Measurements from ENCODE around the gene PGM3. TPM values are rescaled to one million over a fixed set of nuclear protein-coding genes. Genes with fewer than 3 reads are reported as not detected.
A peak's percentile ranks its signal among the peaks of the same experiment; 100 is the strongest.

Gene PGM3
- total and polyA plus RNA-seq, 2 experiments from 2014 or later: 74.4 to 131 TPM

DNA sequence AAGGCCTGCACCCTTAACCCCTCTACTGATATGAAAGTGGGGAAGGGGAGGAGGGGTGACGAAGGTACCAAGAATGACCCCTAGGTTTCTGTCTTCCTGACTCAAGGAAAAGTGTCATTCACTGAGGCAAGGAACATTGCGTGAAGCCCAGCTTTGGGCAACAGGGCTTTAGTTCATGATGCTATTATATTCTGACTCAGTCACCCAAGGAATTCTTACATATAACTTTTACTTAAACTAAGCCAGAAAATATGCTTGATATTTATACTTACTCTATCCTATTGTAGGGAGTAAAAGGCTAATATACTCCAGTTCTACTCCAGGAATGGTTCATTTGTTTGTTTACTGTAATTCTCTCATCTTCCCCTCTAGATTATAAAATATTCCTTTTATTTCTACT, 65.1 kb downstream of the PGM3 start:
- TF ChIP-seq EZH2phosphoT487 (IDR thresholded peaks at IDR 0.05; ENCODE audit: insufficient read depth, low read depth) (no peak), EZH2 (IDR thresholded peaks at IDR 0.05; ENCODE audit: insufficient read depth, poor library complexity, severe bottlenecking) (no peak)
- Histone ChIP-seq H3K4me2 (ENCODE audit: unreplicated experiment) (no peak overlapping the region), H3F3A (ENCODE audit: insufficient read depth) (no peaks in the 10 kb centered on the region), H3K9me3 (ENCODE audit: low read depth) (no peaks in the 10 kb centered on the region), H3K27me3 (replicated peaks; ENCODE audit: insufficient read depth) (no peaks in the 10 kb centered on the region), H3K9me2 (ENCODE audit: insufficient read depth) (no peaks in the 10 kb centered on the region), H3K27ac (no peak overlapping the region), H3K9ac (no peak overlapping the region), H3K79me2 (ENCODE audit: insufficient read depth) (no peaks in the 10 kb centered on the region), H3K4me3 (no peak overlapping the region), H4K20me1 (ENCODE audit: insufficient read depth) (no peaks in the 10 kb centered on the region), H2AFZ (no peak overlapping the region), H3K4me1 (ENCODE audit: insufficient read depth) (peaks cover 11% of the 10 kb centered on the region; the same call in 1 of the 2 replicates), H3K36me3 (ENCODE audit: low read depth) (peaks cover 35% of the 10 kb centered on the region)
- DNase-seq: peak; percentile 45
- WGBS, 2 experiments (ENCODE audit: low coverage in 1 of 2, low lambda C conversion rate in 2 of 2, missing lambda C conversion rate in 2 of 2): 95 to 98% methylated on average over 2 of the region's 2 CpGs
- in situ Hi-C loops (cut with MboI): no loop called here

DNA sequence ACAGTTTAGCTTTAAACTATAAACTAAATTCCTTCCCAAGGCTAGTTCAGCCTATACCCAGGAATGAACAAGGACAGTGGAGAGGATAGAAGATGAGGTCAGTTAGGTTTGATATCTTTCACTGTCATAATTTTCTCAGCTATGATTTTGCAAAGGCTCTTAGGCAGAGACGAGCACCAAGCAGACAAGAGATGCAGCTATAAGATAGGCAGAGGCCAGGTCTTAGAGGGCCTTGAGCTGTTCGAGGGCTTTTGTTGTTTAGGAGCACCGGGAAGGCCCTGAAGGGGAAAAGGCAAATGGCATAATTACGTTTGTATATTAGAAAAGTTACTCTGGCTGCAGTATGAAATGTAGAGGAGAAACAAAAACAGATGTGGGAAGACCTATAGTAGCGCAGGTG, 65.8 kb downstream of the PGM3 start:
- TF ChIP-seq EZH2 (IDR thresholded peaks at IDR 0.05; ENCODE audit: insufficient read depth, poor library complexity, severe bottlenecking): no peak
- TF ChIP-seq EZH2phosphoT487 (IDR thresholded peaks at IDR 0.05; ENCODE audit: insufficient read depth, low read depth): no peak
- WGBS, 2 experiments (ENCODE audit: low coverage in 1 of 2, low lambda C conversion rate in 2 of 2, missing lambda C conversion rate in 2 of 2): 95% methylated on average over 5 of the region's 5 CpGs
- no peak overlapping the region for H3K4me2 ChIP-seq (ENCODE audit: unreplicated experiment)
- no peaks in the 10 kb centered on the region for H3K9me2 ChIP-seq (ENCODE audit: insufficient read depth)
- peaks cover 33% of the 10 kb centered on the region for H3K36me3 ChIP-seq (ENCODE audit: low read depth)
- H2AFZ ChIP-seq: no peak overlapping the region
- H3K4me1 ChIP-seq (ENCODE audit: insufficient read depth): peaks cover 11% of the 10 kb centered on the region; the same call in 1 of the 2 replicates
- DNase-seq: no peak
- no peak overlapping the region for H3K4me3 ChIP-seq
- in situ Hi-C loops (cut with MboI): no loop called here
- H3K9me3 ChIP-seq (ENCODE audit: low read depth): no peaks in the 10 kb centered on the region
- H4K20me1 ChIP-seq (ENCODE audit: insufficient read depth): no peaks in the 10 kb centered on the region
- H3F3A ChIP-seq (ENCODE audit: insufficient read depth): no peaks in the 10 kb centered on the region
- no peak overlapping the region for H3K27ac ChIP-seq
- H3K9ac ChIP-seq: no peak overlapping the region
- H3K27me3 ChIP-seq (replicated peaks; ENCODE audit: insufficient read depth): no peaks in the 10 kb centered on the region
- H3K79me2 ChIP-seq (ENCODE audit: insufficient read depth): no peaks in the 10 kb centered on the region

DNA sequence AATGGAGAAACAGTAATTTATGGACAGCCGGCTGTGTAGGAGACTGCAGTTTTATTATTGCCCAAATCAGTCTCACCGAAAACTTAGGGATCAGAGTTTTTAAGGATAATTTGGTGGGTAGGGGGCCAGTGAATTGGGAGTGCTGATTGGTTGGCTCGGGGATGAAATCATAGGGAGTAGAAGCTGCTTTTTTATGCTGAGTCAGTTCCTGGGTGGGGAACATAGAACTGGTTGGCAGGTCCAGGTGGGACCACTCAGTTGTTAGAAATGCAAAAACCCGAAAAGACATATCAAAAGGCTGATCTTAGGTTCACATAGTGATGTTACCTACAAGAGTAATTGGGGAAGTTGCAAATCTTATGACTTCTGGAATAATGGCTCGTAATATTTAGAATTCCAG, 66.3 kb downstream of the PGM3 start:
- H3K4me2 ChIP-seq (ENCODE audit: unreplicated experiment): no peak overlapping the region
- DNase-seq: no peak
- no peak overlapping the region for H2AFZ ChIP-seq
- no peaks in the 10 kb centered on the region for H3F3A ChIP-seq (ENCODE audit: insufficient read depth)
- no peak overlapping the region for H3K27ac ChIP-seq
- no peak overlapping the region for H3K9ac ChIP-seq
- no peaks in the 10 kb centered on the region for H3K9me2 ChIP-seq (ENCODE audit: insufficient read depth)
- in situ Hi-C loops (cut with MboI): no loop called here
- WGBS, 2 experiments (ENCODE audit: low coverage in 1 of 2, low lambda C conversion rate in 2 of 2, missing lambda C conversion rate in 2 of 2): 96% methylated on average over 5 of the region's 5 CpGs
- H3K4me3 ChIP-seq: no peak overlapping the region
- H3K79me2 ChIP-seq (ENCODE audit: insufficient read depth): no peaks in the 10 kb centered on the region
- no peaks in the 10 kb centered on the region for H4K20me1 ChIP-seq (ENCODE audit: insufficient read depth)
- TF ChIP-seq EZH2phosphoT487 (IDR thresholded peaks at IDR 0.05; ENCODE audit: insufficient read depth, low read depth): no peak
- no peak for TF ChIP-seq EZH2 (IDR thresholded peaks at IDR 0.05; ENCODE audit: insufficient read depth, poor library complexity, severe bottlenecking)
- peaks cover 30% of the 10 kb centered on the region for H3K36me3 ChIP-seq (ENCODE audit: low read depth)
- H3K4me1 ChIP-seq (ENCODE audit: insufficient read depth): peaks cover 11% of the 10 kb centered on the region; the same call in 1 of the 2 replicates
- H3K27me3 ChIP-seq (replicated peaks; ENCODE audit: insufficient read depth): no peaks in the 10 kb centered on the region
- H3K9me3 ChIP-seq (ENCODE audit: low read depth): no peaks in the 10 kb centered on the region

DNA sequence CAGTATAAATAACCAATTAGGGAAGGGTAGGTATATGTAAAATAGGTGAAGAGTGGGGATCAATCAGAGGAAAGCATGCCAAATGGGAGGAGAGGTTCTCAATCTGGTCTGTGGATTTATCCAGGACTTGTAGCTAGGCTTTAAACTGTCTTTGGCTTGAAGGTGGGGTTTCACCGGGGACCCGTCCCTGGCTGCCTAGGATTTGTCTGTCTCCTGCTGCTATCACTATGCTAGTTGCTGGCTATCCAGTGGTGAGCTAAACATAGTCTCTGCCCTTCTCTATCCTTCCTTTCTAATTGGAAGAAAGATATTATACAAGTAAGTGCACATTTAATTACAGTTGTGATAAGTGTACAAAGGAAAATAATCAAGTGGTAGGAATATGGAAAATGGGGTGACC, 66.8 kb downstream of the PGM3 start:
- no peak overlapping the region for H3K9ac ChIP-seq
- H3K9me2 ChIP-seq (ENCODE audit: insufficient read depth): no peaks in the 10 kb centered on the region
- no peak for TF ChIP-seq EZH2 (IDR thresholded peaks at IDR 0.05; ENCODE audit: insufficient read depth, poor library complexity, severe bottlenecking)
- no peak for TF ChIP-seq EZH2phosphoT487 (IDR thresholded peaks at IDR 0.05; ENCODE audit: insufficient read depth, low read depth)
- no peak overlapping the region for H3K4me2 ChIP-seq (ENCODE audit: unreplicated experiment)
- no peaks in the 10 kb centered on the region for H4K20me1 ChIP-seq (ENCODE audit: insufficient read depth)
- H3K27ac ChIP-seq: no peak overlapping the region
- no peaks in the 10 kb centered on the region for H3K79me2 ChIP-seq (ENCODE audit: insufficient read depth)
- no peak for DNase-seq
- in situ Hi-C loops (cut with MboI): no loop called here
- no peak overlapping the region for H2AFZ ChIP-seq
- H3K36me3 ChIP-seq (ENCODE audit: low read depth): peaks cover 24% of the 10 kb centered on the region
- no peaks in the 10 kb centered on the region for H3K9me3 ChIP-seq (ENCODE audit: low read depth)
- peaks cover 11% of the 10 kb centered on the region; the same call in 1 of the 2 replicates for H3K4me1 ChIP-seq (ENCODE audit: insufficient read depth)
- no peaks in the 10 kb centered on the region for H3F3A ChIP-seq (ENCODE audit: insufficient read depth)
- no peaks in the 10 kb centered on the region for H3K27me3 ChIP-seq (replicated peaks; ENCODE audit: insufficient read depth)
- no peak overlapping the region for H3K4me3 ChIP-seq
- 97 to 98% methylated on average over 2 of the region's 2 CpGs for WGBS, 2 experiments (ENCODE audit: low coverage in 1 of 2, low lambda C conversion rate in 2 of 2, missing lambda C conversion rate in 2 of 2)

DNA sequence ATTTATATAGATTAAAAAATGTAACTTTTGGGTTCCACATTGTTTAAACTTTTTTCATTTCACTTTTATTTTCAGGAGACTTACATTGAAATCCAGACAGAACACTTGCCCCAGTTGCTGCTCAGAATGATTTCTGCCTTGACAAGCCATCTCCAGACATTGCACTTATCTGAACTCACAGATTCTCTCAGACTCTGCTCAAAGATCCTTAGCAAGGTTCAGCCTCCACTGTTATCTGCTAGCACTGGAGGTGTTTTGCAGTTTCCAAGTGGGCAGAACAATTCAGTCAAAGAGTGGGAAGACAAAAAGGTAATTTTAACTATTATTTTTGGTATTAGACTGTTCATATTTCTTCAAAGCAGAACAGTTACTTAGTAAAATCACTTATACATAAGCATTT, 67.6 kb downstream of the PGM3 start:
- Histone ChIP-seq H3K4me2 (ENCODE audit: unreplicated experiment) (no peak overlapping the region), H3K79me2 (ENCODE audit: insufficient read depth) (no peaks in the 10 kb centered on the region), H3K4me3 (no peak overlapping the region), H3F3A (ENCODE audit: insufficient read depth) (no peaks in the 10 kb centered on the region), H2AFZ (no peak overlapping the region), H3K36me3 (ENCODE audit: low read depth) (peaks cover 23% of the 10 kb centered on the region), H3K4me1 (ENCODE audit: insufficient read depth) (peaks cover 11% of the 10 kb centered on the region; the same call in 1 of the 2 replicates), H3K27me3 (replicated peaks; ENCODE audit: insufficient read depth) (no peaks in the 10 kb centered on the region), H3K9me3 (ENCODE audit: low read depth) (no peaks in the 10 kb centered on the region), H3K9ac (no peak overlapping the region), H4K20me1 (ENCODE audit: insufficient read depth) (no peaks in the 10 kb centered on the region), H3K9me2 (ENCODE audit: insufficient read depth) (no peaks in the 10 kb centered on the region), H3K27ac (no peak overlapping the region)
- TF ChIP-seq EZH2 (IDR thresholded peaks at IDR 0.05; ENCODE audit: insufficient read depth, poor library complexity, severe bottlenecking): no peak
- no peak for TF ChIP-seq EZH2phosphoT487 (IDR thresholded peaks at IDR 0.05; ENCODE audit: insufficient read depth, low read depth)
- DNase-seq: no peak
- in situ Hi-C loops (cut with MboI): no loop called here
